HepG2 (cell line): ENCODE measurements around the gene EMC8. TPM values are rescaled to one million over a fixed set of nuclear protein-coding genes. Genes with fewer than 3 reads are reported as not detected.
A peak's percentile ranks its signal among the peaks of the same experiment; 100 is the strongest.

ENCODE experiments used
- CHD4 ChIP-seq: fragments of 200-600 bp; sonication (generic); IDR thresholded peaks from 2 replicates; pipeline ENCODE4 v1.7.0; 2017; ENCODE audit warnings: mild to moderate bottlenecking, low read length, borderline replicate concordance
- GABPA ChIP-seq, 2 experiments: IDR thresholded peaks; 2 replicates each; pipeline ENCODE4 v1.6.1; 2011 to 2016; ENCODE audit warnings: low read depth in 2 of 2, low read length in 1 of 2, missing biosample characterization in 1 of 2, missing genetic modification characterization in 1 of 2
- GLI4 ChIP-seq: sonication (generic); formaldehyde crosslinking; IDR thresholded peaks from 2 replicates; pipeline ENCODE4 v1.5.1; 2020; ENCODE audit warnings: missing genetic modification reagents, mild to moderate bottlenecking, moderate library complexity, borderline replicate concordance
- KMT2A ChIP-seq: sonication (generic); formaldehyde crosslinking; IDR thresholded peaks from 2 replicates; pipeline ENCODE4 v1.4.0; 2020; ENCODE audit warnings: missing genetic modification reagents
- SAP130 ChIP-seq: IDR thresholded peaks from 2 replicates; pipeline ENCODE4 v1.6.1; 2016; ENCODE audit warnings: low read depth
- SOX5 ChIP-seq: IDR thresholded peaks from 2 replicates; pipeline ENCODE4 v1.6.1; 2016; ENCODE audit warnings: borderline replicate concordance
- ZNF790 ChIP-seq: sonication (generic); formaldehyde crosslinking; IDR thresholded peaks from 2 replicates; pipeline ENCODE4 v1.8.0; 2022; ENCODE audit warnings: missing genetic modification reagents, mild to moderate bottlenecking, borderline replicate concordance
- polyA plus RNA-seq, 8 experiments: library from polyadenylated mRNA; depleted of rRNA in 3 of 8; stranded (reverse) in 7 of 8; unstranded in 1 of 8; fragments of >200 nt; fragmentation: Illumina TruSeq in 4 of 8; extraction: Trizol in 4 of 8; gene quantifications; 2 replicates each; pipeline versions ENCODE4 v1.2.1 to v1.2.3, GENCODE V29; 2011 to 2016; ENCODE audit warnings: low read depth in 4 of 8, missing spikeins in 1 of 8, mixed read lengths in 1 of 8; ENCODE audit not compliant: insufficient read depth in 1 of 8
- total RNA-seq, 5 experiments: library from RNA; depleted of rRNA; stranded (reverse); fragments of >200 nt; fragmentation: Illumina TruSeq; extraction: Trizol; gene quantifications; 2 replicates each; pipeline ENCODE4 v1.2.3, GENCODE V29; 2016; ENCODE audit warnings: low read depth in 1 of 5
- TF ChIP-seq, protein P1 (sequence below): IDR thresholded peaks from 2 replicates; pipeline ENCODE4 v1.6.1; 2016; ENCODE audit warnings: low read depth, control low read depth
- TF ChIP-seq, protein P2 (sequence below): sonication (generic); formaldehyde crosslinking; IDR thresholded peaks from 2 replicates; pipeline ENCODE4 v1.4.0; 2020; ENCODE audit warnings: low read depth, missing genetic modification reagents
- TF ChIP-seq, protein P3 (sequence below): sonication (generic); formaldehyde crosslinking; IDR thresholded peaks from 2 replicates; pipeline ENCODE4 v1.4.0; 2020; ENCODE audit warnings: missing genetic modification reagents

Gene EMC8
- total and polyA plus RNA-seq, 2 of the 13 experiments (the other 11 are each of a cell fraction or from before 2014, with no cell fraction given) = 55.0 to 76.0 TPM

DNA sequence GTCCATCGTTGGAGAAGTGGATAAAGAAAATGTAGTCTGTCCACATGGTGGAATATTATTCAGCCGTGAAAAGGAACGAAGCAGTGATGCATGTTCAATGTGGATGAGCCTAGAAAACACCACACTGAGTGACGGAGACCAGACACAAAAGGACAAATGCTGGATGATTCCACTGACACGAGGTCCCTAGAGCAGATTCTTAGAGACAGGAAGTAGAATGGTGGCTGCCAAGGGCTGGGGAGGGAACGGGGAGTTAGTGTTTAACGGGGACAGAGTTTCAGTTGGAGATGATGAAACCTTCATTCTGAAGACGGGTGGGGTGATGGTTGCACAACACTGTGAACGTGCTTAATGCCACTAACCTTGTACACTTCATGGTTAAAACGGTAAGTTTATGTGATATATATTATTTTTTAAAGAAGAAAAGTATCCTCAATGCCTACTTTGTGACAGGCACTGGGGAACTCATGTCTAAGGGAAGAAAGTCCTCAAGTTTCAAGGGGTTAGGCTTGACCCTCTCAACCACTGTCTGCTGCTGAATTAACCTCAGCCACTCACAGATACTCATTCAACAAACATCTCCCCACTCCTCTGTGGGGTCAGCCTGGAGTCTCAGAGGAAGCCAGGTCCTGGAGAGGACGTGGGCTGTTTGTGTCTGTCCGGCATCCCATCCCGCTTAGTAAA, 66.0 kb downstream of the EMC8 start (continued):
- TF ChIP-seq, protein P1, sequence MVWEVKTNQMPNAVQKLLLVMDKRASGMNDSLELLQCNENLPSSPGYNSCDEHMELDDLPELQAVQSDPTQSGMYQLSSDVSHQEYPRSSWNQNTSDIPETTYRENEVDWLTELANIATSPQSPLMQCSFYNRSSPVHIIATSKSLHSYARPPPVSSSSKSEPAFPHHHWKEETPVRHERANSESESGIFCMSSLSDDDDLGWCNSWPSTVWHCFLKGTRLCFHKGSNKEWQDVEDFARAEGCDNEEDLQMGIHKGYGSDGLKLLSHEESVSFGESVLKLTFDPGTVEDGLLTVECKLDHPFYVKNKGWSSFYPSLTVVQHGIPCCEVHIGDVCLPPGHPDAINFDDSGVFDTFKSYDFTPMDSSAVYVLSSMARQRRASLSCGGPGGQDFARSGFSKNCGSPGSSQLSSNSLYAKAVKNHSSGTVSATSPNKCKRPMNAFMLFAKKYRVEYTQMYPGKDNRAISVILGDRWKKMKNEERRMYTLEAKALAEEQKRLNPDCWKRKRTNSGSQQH (CRISPR knock-in tag) = peak; percentile 41; the same call in 1 of the 2 replicates
- TF ChIP-seq GLI4 (CRISPR knock-in tag) (no peak), GABPA (IDR thresholded peaks at IDR 0.05; ENCODE audit: low read depth, low read length) (no peak), GABPA (CRISPR knock-in tag; IDR thresholded peaks at IDR 0.05; ENCODE audit: low read depth) (peak; percentile 67), KMT2A (peak; percentile 53; the same call in 1 of the 2 replicates), SAP130 (CRISPR knock-in tag) (peak; percentile 55), SOX5 (peak; percentile 42; the same call in 1 of the 2 replicates), CHD4 (no peak), ZNF790 (CRISPR knock-in tag) (peak; percentile 43; the same call in 1 of the 2 replicates)
- TF ChIP-seq, protein P2, sequence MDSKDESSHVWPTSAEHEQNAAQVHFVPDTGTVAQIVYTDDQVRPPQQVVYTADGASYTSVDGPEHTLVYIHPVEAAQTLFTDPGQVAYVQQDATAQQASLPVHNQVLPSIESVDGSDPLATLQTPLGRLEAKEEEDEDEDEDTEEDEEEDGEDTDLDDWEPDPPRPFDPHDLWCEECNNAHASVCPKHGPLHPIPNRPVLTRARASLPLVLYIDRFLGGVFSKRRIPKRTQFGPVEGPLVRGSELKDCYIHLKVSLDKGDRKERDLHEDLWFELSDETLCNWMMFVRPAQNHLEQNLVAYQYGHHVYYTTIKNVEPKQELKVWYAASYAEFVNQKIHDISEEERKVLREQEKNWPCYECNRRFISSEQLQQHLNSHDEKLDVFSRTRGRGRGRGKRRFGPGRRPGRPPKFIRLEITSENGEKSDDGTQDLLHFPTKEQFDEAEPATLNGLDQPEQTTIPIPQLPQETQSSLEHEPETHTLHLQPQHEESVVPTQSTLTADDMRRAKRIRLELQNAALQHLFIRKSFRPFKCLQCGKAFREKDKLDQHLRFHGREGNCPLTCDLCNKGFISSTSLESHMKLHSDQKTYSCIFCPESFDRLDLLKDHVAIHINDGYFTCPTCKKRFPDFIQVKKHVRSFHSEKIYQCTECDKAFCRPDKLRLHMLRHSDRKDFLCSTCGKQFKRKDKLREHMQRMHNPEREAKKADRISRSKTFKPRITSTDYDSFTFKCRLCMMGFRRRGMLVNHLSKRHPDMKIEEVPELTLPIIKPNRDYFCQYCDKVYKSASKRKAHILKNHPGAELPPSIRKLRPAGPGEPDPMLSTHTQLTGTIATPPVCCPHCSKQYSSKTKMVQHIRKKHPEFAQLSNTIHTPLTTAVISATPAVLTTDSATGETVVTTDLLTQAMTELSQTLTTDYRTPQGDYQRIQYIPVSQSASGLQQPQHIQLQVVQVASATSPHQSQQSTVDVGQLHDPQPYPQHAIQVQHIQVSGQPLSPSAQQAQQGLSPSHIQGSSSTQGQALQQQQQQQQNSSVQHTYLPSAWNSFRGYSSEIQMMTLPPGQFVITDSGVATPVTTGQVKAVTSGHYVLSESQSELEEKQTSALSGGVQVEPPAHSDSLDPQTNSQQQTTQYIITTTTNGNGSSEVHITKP = peak; percentile 28; the same call in 1 of the 2 replicates
- TF ChIP-seq, protein P3, sequence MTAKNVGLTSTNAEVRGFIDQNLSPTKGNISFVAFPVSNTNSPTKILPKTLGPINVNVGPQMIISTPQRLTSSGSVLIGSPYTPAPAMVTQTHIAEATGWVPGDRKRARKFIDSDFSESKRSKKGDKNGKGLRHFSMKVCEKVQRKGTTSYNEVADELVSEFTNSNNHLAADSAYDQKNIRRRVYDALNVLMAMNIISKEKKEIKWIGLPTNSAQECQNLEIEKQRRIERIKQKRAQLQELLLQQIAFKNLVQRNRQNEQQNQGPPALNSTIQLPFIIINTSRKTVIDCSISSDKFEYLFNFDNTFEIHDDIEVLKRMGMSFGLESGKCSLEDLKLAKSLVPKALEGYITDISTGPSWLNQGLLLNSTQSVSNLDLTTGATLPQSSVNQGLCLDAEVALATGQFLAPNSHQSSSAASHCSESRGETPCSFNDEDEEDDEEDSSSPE (CRISPR knock-in tag) = 0 out of 2 replicates have a peak, but pooled peaks have one; percentile 57
